C4-2B (cell line): Measurements from ENCODE around the gene OR5B21.

Experiments used
- CTCF ChIP-seq: fragments of 450-650 bp; conservative IDR thresholded peaks from 2 replicates; pipeline ENCODE4 v1.5.1; 2017; ENCODE audit warnings: mild to moderate bottlenecking
- ZFX ChIP-seq: fragments of 450-650 bp; IDR thresholded peaks from 2 replicates; pipeline ENCODE4 v1.6.1; 2017

DNA sequence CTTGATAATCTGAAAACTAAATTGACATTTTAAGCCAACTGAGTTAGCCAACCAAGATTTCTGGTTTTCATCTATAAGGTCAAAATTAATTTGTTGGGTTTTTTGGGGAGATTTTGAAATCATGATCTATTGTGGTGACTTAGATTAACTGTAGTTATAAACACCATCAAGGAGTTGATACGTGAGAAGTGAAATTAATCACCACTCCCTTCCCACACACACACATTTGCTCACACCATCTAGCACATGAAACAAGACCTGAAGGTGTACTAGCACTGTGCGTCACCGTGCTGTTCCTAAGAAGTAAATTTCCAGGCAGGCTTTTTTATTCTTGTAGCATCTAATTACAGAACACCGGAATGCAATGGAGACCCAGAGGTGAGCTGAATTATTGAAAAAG is 2.1 kb downstream of the OR5B21 start:
- TF ChIP-seq CTCF, result no peak
- TF ChIP-seq ZFX, result no peak
